Motor neuron (in vitro differentiated cells): Measurements from ENCODE around the gene AGAP1. TPM values are rescaled to one million over a fixed set of nuclear protein-coding genes. Genes with fewer than 3 reads are reported as not detected.

Experiments used
- ATAC-seq, 8 experiments: fragments of 200-7000 bp; cut with Tn5 transposase; replicated peaks in 6 of 8; 2 replicates each; pipeline ENCODE4 v1.8.0; 2021; ENCODE audit warnings: mild to moderate bottlenecking in 8 of 8, moderate library complexity in 8 of 8
- H3K27ac ChIP-seq, 2 donors: fragments of 250-450 bp; sonication (Bioruptor Pico); 2 replicates each; pipeline ENCODE4 v1.9.0; 2021; ENCODE audit warnings: antibody characterized with exemption in 2 of 2, mild to moderate bottlenecking in 2 of 2, moderate library complexity in 1 of 2
- H3K4me1 ChIP-seq, 2 donors: fragments of 250-450 bp; sonication (Bioruptor Pico); replicated peaks in 1 of 2; 2 replicates each; pipeline ENCODE4 v1.6.1; 2021; ENCODE audit warnings: antibody characterized with exemption in 2 of 2, mild to moderate bottlenecking in 2 of 2, moderate library complexity in 1 of 2
- H3K4me3 ChIP-seq, 5 donors: fragments of 250-450 bp; sonication (Bioruptor Pico); 2 replicates each; pipeline ENCODE4 v1.9.0; 2021; ENCODE audit warnings: antibody characterized with exemption in 5 of 5, mild to moderate bottlenecking in 5 of 5, moderate library complexity in 4 of 5
- WGBS, 10 experiments: fragments of 450-650 bp; shearing (Covaris generic); methylation state at CpG; one replicate each; pipeline ENCODE4 v1.0.0; 2022; 5-methylcytosine and 5-hydroxymethylcytosine counted together
- in situ Hi-C, 9 experiments: fragments of 400-800 bp; cut with MboI; loops; one replicate each; pipeline ENCODE4 v1.15.0; 2021; ENCODE audit warnings: low sequenced_read_pairs in 9 of 9, low pct_unique_long_range_greater_than_20kb in 2 of 9; ENCODE audit not compliant: unreplicated experiment in 9 of 9
- total RNA-seq, 8 experiments: library from RNA; unstranded; fragments of 300-600 nt; gene quantifications; 2 replicates each; pipeline versions ENCODE4 v1.2.3 to v1.2.4, GENCODE V29; 2022

The AGAP1 gene
- total RNA-seq, 8 experiments from 2014 or later, result 5.9 to 51.1 (median 34.3) TPM

- peaks cover 35 to 55% of the 10 kb centered on the region in 2 donors for H3K4me1 ChIP-seq
- 0 to 100% (median 76%) methylated on average over 1 to 6 of the region's 14 CpGs; no CpG with 5 or more reads in 1 of the 10 experiments for WGBS, 10 experiments
- no peak overlapping the region for H3K4me3 ChIP-seq
- peak overlapping the region in 1 of 2 donors; percentile 1 for H3K27ac ChIP-seq
- in situ Hi-C loops, result loop anchor here in 3 of 9 experiments (25.0 kb wide), 1 partner anchor 123 kb away; no protein-coding TSS in a partner anchor
- peak in 3 of 8 experiments; percentile 66 to 76 (median 72) for ATAC-seq
Observed at GRCh38 chr2:235614176-235614860, 120.5 kb downstream of the AGAP1 start.

GRCh38 chr2:235614900-235615712, 121.3 kb downstream of the AGAP1 start:
- 1 to 100% (median 58%) methylated on average over 1 to 9 of the region's 11 CpGs for WGBS, 10 experiments
- Histone ChIP-seq H3K4me1 (peaks cover 35 to 55% of the 10 kb centered on the region in 2 donors), H3K27ac (peak overlapping the region; percentile 1 to 11), H3K4me3 (no peak overlapping the region)
- in situ Hi-C loops, result loop anchor here in 3 of 9 experiments (25.0 kb wide), 1 partner anchor 122 kb away; no protein-coding TSS in a partner anchor
- ATAC-seq, result peak in 7 of 8 experiments; percentile 80 to 98 (median 94)

DNA sequence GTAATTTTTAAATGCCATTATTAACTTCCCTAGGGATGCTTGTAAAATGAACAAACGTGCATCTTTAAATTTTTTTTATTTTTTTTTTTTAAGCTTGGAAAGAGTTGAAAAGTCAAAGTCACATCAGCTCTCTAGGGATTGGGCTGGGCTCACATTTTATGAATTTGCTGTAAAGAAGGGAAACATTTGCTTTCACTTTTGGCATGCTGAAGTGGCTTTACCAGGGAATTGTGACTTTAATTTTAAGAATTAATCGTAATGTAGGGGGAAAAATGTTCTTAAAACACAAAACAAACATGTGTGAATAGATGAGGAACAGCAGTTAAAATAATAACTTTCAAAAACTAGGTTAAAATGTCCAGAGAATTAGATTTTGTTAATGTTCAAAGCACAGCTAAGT, 123.0 kb downstream of the AGAP1 start:
- Histone ChIP-seq H3K27ac (no peak overlapping the region), H3K4me3 (no peak overlapping the region), H3K4me1 (peaks cover 39 to 49% of the 10 kb centered on the region in 2 donors)
- ATAC-seq, result peak in 2 of 8 experiments; percentile 9 to 13
- 5 to 100% (median 89%) methylated on average over 1 to 2 of the region's 2 CpGs for WGBS, 10 experiments
- in situ Hi-C loops, result loop anchor here in 3 of 9 experiments (25.0 kb wide), 1 partner anchor 120 kb away; no protein-coding TSS in a partner anchor

DNA sequence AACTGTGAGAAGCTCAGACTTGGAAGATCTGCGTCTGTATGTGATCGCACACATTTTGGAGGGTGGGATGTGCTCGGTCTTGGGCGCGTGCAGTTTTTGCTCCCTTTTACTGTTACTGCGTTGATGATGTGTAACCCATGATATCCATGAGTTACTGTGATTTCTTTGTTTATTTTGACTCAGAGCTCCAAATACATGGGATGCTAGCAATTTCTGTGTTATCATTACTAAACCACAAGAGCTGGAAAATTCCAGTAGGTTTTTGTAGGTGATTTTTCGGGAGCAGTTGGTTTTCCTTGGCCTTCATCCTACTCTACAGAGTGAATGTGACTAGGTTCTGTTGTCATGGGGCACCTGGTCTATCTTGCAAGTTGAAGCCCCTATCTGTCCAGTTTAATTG, 124.2 kb downstream of the AGAP1 start:
- in situ Hi-C loops, result loop anchor here in 3 of 9 experiments (25.0 kb wide), 1 partner anchor 119 kb away; no protein-coding TSS in a partner anchor
- Histone ChIP-seq H3K4me1 (peaks cover 31 to 45% of the 10 kb centered on the region in 2 donors), H3K4me3 (no peak overlapping the region), H3K27ac (no peak overlapping the region)
- WGBS, 10 experiments, result 50 to 100% (median 89%) methylated on average over 1 to 7 of the region's 7 CpGs; no CpG with 5 or more reads in 4 of the 10 experiments
- ATAC-seq, result no peak

DNA sequence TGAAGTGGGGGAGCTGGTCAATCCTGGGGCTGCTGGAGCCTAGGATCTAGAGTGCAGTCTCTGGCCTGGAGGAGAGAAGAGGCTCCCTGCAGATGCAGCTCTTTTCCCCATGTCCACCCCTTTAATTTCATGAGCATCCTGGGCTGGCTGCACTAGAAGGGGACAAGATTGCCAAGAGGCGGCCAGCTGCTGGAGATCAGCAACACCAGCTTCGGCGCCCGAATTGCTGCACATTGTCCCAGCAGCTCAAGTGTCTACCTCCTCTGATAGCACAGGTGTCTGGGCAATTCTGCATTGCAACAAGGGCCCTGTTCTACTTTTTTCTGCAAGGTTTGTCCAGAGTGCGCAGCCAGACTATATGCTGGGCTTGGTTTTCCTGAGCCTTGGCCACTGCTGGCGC, 125.7 kb downstream of the AGAP1 start:
- ATAC-seq, result no peak
- in situ Hi-C loops, result loop anchor here in 3 of 9 experiments (25.0 kb wide), 1 partner anchor 118 kb away; no protein-coding TSS in a partner anchor
- Histone ChIP-seq H3K27ac (no peak overlapping the region), H3K4me1 (peaks cover 20 to 38% of the 10 kb centered on the region in 2 donors), H3K4me3 (no peak overlapping the region)
- 80 to 100% (median 100%) methylated on average over 1 to 4 of the region's 6 CpGs; no CpG with 5 or more reads in 5 of the 10 experiments for WGBS, 10 experiments

DNA sequence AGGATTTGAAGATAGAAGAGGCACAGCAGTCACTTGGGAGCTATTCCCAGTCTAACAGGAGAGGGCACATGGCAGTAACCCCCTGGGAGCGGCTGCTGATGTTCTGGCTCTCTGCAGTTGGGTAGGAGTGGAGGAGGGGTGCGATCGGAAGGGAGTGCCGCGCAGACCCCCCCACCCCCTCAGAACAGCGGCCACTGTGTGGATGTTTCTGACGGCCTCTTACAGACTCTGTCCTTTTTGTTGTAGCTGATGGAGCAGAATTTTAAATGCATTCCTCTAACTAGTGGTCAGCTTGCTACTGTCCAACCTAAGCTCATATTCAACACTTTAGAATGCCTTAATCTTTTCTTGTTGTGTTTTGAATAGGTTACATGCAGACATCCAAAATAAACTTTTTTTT, 127.9 kb downstream of the AGAP1 start:
- Histone ChIP-seq H3K4me1 (peaks cover 10 to 22% of the 10 kb centered on the region in 2 donors), H3K27ac (no peak overlapping the region), H3K4me3 (no peak overlapping the region)
- in situ Hi-C loops, result loop anchor here in 3 of 9 experiments (25.0 kb wide), 1 partner anchor 116 kb away; no protein-coding TSS in a partner anchor
- WGBS, 10 experiments, result 55 to 100% (median 75%) methylated on average over 1 to 4 of the region's 7 CpGs; no CpG with 5 or more reads in 5 of the 10 experiments
- peak in 5 of 8 experiments; percentile 39 to 47 (median 43) for ATAC-seq

GRCh38 chr2:235623111-235623510, 129.3 kb downstream of the AGAP1 start:
- in situ Hi-C loops, result loop anchor here in 3 of 9 experiments (25.0 kb wide), 1 partner anchor 114 kb away; no protein-coding TSS in a partner anchor
- whole genome bisulfite sequencing, 10 experiments, result 39 to 82% (median 60%) methylated on average over 1 to 8 of the region's 9 CpGs; no CpG with 5 or more reads in 3 of the 10 experiments
- H3K27ac ChIP-seq, result no peak overlapping the region
- no peak overlapping the region for H3K4me3 ChIP-seq
- H3K4me1 ChIP-seq, result peaks cover 10 to 21% of the 10 kb centered on the region in 2 donors
- ATAC-seq, result peak in 2 of 8 experiments; percentile 14 to 35

- Histone ChIP-seq H3K27ac (no peak overlapping the region), H3K4me3 (no peak overlapping the region), H3K4me1 (peaks cover 10 to 21% of the 10 kb centered on the region in 2 donors)
- 36 to 100% (median 92%) methylated on average over 1 to 2 of the region's 2 CpGs; no CpG with 5 or more reads in 2 of the 10 experiments for WGBS, 10 experiments
- ATAC-seq, result no peak
- in situ Hi-C loops, result loop anchor here in 3 of 9 experiments (25.0 kb wide), 1 partner anchor 114 kb away; no protein-coding TSS in a partner anchor
Observed at GRCh38 chr2:235623752-235624151, 129.9 kb downstream of the AGAP1 start.

- Histone ChIP-seq H3K4me1 (peaks cover 18 to 34% of the 10 kb centered on the region in 2 donors), H3K27ac (no peak overlapping the region), H3K4me3 (no peak overlapping the region)
- no peak for ATAC-seq
- WGBS, 10 experiments, result 83 to 100% (median 98%) methylated on average over 2 to 5 of the region's 5 CpGs
- in situ Hi-C loops, result no loop called here
Observed at GRCh38 chr2:235626658-235627057, 132.8 kb downstream of the AGAP1 start.

DNA sequence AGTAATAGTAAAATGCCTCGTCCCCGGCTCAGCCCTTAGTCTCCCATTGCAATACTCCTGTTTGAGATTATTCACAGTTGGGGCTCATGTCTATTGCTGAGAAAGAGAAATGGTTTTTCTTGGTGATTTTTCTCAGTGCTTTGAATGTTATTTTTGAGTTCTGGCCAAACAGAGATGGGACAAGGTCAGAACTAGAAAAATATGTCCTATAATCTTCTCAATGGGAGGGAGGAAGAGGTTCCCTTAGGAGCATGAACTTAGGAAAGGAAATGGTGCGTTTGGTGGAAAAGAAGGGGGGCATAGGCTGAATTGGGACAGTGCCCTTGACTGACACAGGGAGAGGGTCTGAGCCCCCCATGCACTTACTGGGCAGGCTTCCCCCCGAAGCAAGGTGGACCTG, 133.8 kb downstream of the AGAP1 start:
- Histone ChIP-seq H3K27ac (no peak overlapping the region), H3K4me1 (peaks cover 23 to 33% of the 10 kb centered on the region in 2 donors), H3K4me3 (no peak overlapping the region)
- WGBS, 10 experiments, result 63 to 100% (median 83%) methylated on average over 1 to 3 of the region's 4 CpGs; no CpG with 5 or more reads in 4 of the 10 experiments
- no peak for ATAC-seq
- in situ Hi-C loops, result no loop called here

DNA sequence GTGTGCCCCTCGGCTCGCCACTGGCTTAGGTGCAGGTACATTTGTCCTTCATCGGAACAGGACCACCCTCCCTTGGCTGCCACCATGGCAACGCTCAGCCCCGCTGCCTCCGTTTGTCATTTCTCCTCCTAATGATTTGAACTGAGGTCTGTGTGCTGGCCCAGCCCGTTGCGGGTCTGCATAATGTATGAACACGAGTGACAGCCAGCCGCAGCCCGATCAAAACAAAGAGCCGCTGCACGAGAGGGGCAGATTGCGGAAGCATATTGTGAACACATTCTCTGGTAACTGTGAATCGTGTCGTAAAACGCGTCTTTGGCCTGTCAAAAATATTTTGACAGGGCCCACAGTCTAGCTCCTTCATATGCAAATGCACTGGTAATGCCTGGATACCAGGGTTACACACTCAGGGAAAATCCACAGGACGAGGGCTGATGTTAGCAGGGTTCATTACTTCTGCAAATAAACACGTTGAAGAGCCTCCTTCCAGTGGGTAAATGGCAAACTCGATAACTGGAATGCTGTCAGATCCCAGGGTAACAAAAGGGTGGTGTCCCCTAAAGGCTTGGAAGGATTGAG, 137.0 kb downstream of the AGAP1 start:
- 2 to 72% (median 27%) methylated on average over 1 to 12 of the region's 21 CpGs; no CpG with 5 or more reads in 3 of the 10 experiments for WGBS, 10 experiments
- ATAC-seq, result peak in 5 of 8 experiments; percentile 88 to 92 (median 90)
- Histone ChIP-seq H3K4me1 (peaks cover 24 to 31% of the 10 kb centered on the region in 2 donors), H3K4me3 (no peak overlapping the region), H3K27ac (peak overlapping the region; percentile 66 to 83)
- in situ Hi-C loops, result no loop called here

- Histone ChIP-seq H3K27ac (no peak overlapping the region), H3K4me1 (peaks cover 45 to 55% of the 10 kb centered on the region in 2 donors), H3K4me3 (no peak overlapping the region)
- in situ Hi-C loops, result no loop called here
- ATAC-seq, result no peak
- WGBS, 10 experiments, result 0 to 100% (median 92%) methylated on average over 1 to 6 of the region's 12 CpGs; no CpG with 5 or more reads in 2 of the 10 experiments
Observed at GRCh38 chr2:235634435-235635158, 140.8 kb downstream of the AGAP1 start.
